Prostate gland (tissue), 2 donors: Measurements from ENCODE around the gene OGA.

Experiments
- POLR2A ChIP-seq: fragments of 450-650 bp; IDR thresholded peaks from one replicate; pipeline ENCODE4 v1.6.1; 2016; ENCODE audit warnings: antibody characterized with exemption, mild to moderate bottlenecking
- POLR2AphosphoS5 ChIP-seq: sonication (generic); formaldehyde crosslinking; IDR thresholded peaks from one replicate; pipeline ENCODE4 v1.6.1; 2017; ENCODE audit warnings: antibody characterized with exemption
- TF ChIP-seq, protein P1 (sequence below), 4 experiments: fragments of 200-600 bp in 2 of 4; fragments of 450-650 bp in 2 of 4; sonication (generic) in 2 of 4; IDR thresholded peaks; 1 replicate in 3 of 4; 2 replicates in 1 of 4; pipeline ENCODE4 v1.5.1; 2016 to 2019; ENCODE audit warnings: antibody characterized with exemption in 4 of 4, mild to moderate bottlenecking in 2 of 4, moderate library complexity in 2 of 4

DNA sequence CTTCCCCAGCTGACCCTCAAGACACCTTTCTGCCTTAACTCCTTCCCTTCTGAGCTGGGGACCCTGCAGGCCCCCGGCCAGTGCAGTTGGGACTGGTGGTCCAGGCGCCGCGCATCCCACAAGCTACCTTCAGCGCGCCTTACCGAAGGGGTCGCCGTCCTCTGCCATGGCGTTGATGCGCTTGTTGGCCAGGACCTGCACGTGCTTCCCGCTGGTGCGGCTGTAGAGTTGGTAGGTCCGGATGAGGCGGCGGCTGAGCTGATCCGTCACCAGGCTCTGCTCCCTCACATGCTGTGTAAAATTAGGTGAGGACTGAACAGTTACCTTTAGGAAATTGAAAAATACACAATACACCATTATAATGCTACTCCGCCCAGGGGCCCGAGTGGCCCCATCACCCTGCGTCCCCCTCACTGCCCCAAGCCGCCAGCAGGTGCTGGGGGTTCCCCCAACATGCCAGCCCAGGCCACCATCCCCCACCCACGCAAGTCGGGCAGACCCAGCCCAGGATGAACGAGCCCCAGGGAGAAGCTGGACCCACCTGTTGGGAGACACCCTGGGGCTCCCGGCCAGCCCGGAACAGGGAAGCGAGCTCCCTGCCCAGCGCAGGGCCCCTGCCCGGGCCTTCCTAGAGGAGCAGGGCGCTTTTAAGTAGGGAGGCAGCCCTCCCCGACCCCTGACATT, 43.5 kb downstream of the OGA start:
- TF ChIP-seq, protein P1, sequence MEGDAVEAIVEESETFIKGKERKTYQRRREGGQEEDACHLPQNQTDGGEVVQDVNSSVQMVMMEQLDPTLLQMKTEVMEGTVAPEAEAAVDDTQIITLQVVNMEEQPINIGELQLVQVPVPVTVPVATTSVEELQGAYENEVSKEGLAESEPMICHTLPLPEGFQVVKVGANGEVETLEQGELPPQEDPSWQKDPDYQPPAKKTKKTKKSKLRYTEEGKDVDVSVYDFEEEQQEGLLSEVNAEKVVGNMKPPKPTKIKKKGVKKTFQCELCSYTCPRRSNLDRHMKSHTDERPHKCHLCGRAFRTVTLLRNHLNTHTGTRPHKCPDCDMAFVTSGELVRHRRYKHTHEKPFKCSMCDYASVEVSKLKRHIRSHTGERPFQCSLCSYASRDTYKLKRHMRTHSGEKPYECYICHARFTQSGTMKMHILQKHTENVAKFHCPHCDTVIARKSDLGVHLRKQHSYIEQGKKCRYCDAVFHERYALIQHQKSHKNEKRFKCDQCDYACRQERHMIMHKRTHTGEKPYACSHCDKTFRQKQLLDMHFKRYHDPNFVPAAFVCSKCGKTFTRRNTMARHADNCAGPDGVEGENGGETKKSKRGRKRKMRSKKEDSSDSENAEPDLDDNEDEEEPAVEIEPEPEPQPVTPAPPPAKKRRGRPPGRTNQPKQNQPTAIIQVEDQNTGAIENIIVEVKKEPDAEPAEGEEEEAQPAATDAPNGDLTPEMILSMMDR (IDR thresholded peaks at IDR 0.05), result no peak
- TF ChIP-seq POLR2AphosphoS5 (no peak), POLR2A (no peak)
